Measurements from ENCODE around the gene SLC50A1.

Gene SLC50A1

GRCh38 chr1:155170806-155171205, 35.2 kb downstream of the SLC50A1 start:
- H3K27ac ChIP-seq, result no peak overlapping the region
- no peak for TF ChIP-seq CTCF (conservative IDR thresholded peaks at IDR 0.05)

- peak overlapping the region; percentile 84 for H3K27ac ChIP-seq
- TF ChIP-seq CTCF (conservative IDR thresholded peaks at IDR 0.05), result no peak
Observed at GRCh38 chr1:155171836-155172731, 36.4 kb downstream of the SLC50A1 start.

- peak; percentile 97 for TF ChIP-seq CTCF (conservative IDR thresholded peaks at IDR 0.05)
- H3K27ac ChIP-seq, result peak within 1 kb of the TSS; percentile 84
Observed at GRCh38 chr1:155172732-155173477, 37.3 kb downstream of the SLC50A1 start, which contains the start of gene KRTCAP2. TSS of gene KRTCAP2 (minus strand) at chr1:155173304. CDS start at chr1:155173224, 80 bp downstream.

DNA sequence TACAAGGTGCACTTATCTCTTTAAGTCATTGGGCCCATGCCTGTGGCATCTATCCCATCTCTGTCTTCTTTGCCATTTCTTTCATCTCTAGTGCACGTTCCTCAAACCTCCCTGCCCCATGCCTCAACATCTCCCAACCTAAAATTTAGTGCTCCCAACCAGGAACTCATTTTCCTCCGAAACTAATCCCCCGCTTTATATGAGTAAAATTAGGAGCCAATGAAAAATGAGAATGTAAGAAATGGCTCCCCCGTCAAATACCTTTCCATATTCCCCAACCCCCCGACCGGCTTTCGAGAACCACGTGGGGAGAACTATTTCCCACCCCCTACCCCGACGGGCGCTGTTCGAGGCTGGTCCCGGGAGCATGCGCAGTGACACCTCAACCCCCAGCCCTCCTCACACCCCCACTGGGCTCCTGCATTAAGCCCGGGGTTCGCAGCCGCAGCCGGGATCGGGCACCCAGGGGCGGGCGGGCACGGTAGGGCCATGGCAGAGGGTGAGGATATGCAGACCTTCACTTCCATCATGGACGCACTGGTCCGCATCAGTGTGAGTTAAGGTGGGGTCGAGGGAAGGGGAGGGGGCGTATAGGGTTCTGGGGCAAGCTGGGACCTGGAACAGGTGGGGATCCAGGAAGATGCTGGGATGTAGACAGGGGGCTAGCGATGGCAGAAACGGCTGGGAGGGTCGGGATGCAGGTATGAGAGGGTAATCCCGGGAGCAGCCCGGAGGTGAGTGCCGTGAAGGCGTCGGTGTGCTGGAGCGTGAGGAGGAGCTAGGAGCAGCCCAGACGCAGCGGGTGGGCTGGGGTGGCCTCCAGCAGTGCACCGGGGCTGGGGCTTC, 38.0 kb downstream of the SLC50A1 start, which contains the start of gene TRIM46:
Gene TRIM46, plus strand, starts transcription at position 372 of the 846 bp plus-strand sequence. Its CDS starts 118 bp downstream, at position 490.
- H3K27ac ChIP-seq, result peak within 1 kb of the TSS; percentile 84
- TF ChIP-seq CTCF (conservative IDR thresholded peaks at IDR 0.05), result peak; percentile 30

DNA sequence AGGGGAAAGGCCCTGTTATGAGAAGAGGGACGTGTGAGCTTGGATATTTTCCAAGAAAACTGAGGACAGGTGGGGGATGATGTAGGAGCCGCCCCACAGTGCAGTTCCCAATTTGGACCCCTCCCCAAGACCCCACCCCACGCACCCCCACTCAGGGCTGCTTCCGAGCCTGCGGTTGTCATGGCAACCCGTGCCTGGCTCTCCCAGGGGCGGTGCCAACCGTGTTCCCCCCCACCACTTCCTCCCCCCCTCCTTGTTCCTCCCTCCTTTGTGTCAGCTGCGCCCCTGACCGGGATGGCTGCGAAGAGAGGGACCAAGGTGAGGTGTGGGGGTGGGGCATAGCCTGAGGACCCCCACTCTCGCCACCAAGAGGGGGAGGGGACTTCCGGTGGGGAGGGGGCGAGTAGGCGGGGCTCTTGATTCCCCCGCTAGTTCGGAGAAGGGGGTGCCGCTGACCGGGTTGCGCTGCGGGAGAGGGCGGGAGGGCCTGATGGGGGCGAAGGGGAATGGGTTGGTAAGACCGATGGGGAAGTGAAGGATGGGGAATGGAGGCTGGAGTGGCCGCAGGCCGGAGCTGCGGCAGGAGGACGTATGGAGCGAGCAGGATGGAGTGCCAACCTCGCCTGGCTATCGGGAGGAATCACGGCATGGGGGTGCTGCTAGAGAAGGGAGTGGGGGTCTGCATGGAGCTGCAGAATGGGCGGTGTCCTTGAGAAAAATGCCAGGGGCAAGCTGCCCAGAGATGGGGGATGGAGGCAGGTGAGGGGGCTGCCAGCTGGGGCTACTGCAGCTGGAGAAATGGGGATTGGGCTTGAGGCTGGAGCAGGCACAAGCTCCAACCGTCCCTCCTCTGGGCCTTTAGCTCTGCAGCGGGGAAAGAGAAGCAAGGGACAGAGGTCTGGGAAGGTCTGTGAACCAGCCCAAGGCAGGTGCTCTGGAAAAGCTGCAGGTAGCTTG, 39.0 kb downstream of the SLC50A1 start:
- no peak for TF ChIP-seq CTCF (conservative IDR thresholded peaks at IDR 0.05)
- H3K27ac ChIP-seq, result peak overlapping the region; percentile 84; the same call in 1 of the 2 replicates

DNA sequence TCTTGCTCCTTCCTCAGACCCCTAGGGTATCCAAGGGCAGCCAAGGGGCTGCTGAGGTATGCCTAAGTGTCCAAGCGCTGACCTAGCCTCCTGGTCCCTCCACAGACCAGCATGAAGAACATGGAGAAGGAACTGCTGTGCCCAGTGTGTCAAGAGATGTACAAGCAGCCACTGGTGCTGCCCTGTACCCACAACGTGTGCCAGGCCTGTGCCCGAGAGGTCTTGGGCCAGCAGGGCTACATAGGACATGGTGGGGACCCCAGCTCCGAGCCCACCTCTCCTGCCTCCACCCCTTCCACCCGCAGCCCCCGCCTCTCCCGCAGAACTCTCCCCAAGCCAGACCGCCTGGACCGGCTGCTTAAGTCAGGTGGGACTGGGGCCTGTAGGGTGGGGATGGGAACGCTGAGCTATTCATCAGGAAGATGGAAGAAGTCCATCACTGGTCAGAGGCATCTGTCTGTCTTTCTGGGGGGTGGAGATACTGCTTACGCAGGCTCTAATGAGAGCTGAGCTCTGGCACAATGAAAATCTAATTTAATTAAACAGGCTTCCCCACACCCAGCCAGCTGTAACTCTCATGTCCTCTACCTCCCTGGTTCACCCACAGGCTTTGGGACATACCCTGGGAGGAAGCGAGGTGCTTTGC, 39.8 kb downstream of the SLC50A1 start:
- no peak for TF ChIP-seq CTCF (conservative IDR thresholded peaks at IDR 0.05)
- peak overlapping the region; percentile 84 for H3K27ac ChIP-seq

Data from VCaP (cell line).